HG02884 (cell line): ENCODE results near the gene SYNM.
A peak's percentile ranks its signal among the peaks of the same experiment; 100 is the strongest.
"Not testable (repeated sequence)": the region's sequence is repeated elsewhere in the genome, so short reads cannot be mapped to it uniquely, and the experiment has no call there.

Experiments used
- ATAC-seq: cut with Tn5 transposase; IDR thresholded peaks from one replicate; pipeline ENCODE4 v1.9.1; 2021; ENCODE audit warnings: mild to moderate bottlenecking, moderate library complexity; ENCODE audit not compliant: unreplicated experiment

SYNM gene, protein sequence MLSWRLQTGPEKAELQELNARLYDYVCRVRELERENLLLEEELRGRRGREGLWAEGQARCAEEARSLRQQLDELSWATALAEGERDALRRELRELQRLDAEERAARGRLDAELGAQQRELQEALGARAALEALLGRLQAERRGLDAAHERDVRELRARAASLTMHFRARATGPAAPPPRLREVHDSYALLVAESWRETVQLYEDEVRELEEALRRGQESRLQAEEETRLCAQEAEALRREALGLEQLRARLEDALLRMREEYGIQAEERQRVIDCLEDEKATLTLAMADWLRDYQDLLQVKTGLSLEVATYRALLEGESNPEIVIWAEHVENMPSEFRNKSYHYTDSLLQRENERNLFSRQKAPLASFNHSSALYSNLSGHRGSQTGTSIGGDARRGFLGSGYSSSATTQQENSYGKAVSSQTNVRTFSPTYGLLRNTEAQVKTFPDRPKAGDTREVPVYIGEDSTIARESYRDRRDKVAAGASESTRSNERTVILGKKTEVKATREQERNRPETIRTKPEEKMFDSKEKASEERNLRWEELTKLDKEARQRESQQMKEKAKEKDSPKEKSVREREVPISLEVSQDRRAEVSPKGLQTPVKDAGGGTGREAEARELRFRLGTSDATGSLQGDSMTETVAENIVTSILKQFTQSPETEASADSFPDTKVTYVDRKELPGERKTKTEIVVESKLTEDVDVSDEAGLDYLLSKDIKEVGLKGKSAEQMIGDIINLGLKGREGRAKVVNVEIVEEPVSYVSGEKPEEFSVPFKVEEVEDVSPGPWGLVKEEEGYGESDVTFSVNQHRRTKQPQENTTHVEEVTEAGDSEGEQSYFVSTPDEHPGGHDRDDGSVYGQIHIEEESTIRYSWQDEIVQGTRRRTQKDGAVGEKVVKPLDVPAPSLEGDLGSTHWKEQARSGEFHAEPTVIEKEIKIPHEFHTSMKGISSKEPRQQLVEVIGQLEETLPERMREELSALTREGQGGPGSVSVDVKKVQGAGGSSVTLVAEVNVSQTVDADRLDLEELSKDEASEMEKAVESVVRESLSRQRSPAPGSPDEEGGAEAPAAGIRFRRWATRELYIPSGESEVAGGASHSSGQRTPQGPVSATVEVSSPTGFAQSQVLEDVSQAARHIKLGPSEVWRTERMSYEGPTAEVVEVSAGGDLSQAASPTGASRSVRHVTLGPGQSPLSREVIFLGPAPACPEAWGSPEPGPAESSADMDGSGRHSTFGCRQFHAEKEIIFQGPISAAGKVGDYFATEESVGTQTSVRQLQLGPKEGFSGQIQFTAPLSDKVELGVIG (N-terminal part only)

DNA sequence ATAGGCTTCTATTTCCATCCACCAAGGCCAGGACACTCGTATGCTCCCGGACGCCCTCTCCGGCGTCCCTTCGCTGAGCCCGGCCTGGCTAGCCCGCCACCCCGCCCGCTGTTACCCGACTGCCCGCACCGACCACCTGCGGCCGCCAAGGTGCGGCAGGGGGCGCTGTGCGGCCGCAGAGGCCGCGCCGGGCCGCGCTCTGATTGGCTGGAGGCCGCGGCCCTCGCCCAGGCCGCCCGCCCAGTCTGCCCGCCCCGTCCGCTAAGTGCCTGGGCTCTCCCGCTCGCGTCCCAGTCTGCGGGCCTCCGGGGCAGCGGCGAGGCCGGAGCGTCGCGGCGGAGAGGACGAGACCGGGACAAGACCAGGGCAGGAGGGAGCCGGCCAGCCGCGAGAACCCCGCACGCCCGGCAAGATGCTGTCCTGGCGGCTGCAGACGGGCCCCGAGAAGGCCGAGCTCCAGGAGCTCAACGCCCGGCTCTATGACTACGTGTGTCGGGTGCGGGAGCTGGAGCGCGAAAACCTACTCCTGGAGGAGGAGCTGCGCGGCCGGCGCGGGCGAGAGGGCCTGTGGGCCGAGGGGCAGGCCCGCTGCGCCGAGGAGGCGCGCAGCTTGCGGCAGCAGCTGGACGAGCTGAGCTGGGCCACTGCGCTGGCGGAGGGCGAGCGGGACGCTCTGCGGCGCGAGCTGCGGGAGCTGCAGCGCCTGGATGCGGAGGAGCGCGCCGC lies at the start of gene SYNM:
Gene SYNM (plus strand): TSS at position 293 of the 726 bp plus-strand sequence. CDS start 120 bp downstream, at position 413.
- ATAC-seq = peak; percentile 55

DNA sequence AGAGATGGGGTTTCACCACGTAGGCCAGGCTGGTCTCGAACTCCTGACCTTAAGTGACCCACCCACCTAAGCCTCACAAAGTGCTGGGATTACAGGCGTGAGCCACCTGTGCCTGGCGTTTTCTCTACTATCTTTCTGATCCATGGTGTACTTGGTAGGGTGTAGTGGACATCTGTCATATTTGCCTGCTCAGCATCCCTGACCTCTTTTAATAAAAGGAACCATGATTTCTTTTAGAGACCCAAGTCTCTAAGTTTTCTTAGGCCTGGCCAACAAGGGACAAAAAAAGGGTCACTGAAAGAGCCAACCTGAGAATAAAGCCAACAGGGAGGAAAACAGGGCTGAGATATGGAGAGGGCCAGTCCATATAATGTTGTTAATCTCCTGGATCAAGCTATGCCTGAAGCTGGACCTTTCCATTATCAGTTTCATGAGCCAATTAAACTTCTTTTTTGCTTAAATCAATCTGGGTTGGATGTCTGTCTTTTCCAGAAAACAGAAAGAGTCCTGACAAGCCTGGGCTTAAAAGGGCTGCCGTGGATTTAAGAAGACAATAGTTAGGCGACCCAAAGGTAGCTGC lies 49.2 kb upstream of the SYNM start:
- ATAC-seq = no peak

DNA sequence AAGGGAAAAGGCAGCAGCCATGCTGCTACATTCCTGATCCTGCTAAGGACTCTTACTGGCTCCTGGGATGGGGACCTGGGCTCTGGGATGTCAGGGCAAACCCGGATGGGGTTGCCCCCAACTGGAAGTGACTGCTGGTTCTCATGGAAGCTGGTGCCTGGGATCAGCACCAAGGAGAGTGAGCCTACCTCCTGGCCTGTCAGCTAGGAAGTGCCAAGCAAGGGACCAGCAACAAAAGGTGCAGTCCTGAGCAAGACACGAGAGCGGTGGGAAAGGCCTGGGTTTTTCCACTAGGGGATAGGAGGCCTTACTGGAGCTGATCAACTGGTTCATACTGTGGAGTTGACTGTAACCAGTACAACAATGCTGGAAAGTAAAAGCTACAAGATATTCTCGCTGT lies 47.9 kb upstream of the SYNM start:
- ATAC-seq = no peak

DNA sequence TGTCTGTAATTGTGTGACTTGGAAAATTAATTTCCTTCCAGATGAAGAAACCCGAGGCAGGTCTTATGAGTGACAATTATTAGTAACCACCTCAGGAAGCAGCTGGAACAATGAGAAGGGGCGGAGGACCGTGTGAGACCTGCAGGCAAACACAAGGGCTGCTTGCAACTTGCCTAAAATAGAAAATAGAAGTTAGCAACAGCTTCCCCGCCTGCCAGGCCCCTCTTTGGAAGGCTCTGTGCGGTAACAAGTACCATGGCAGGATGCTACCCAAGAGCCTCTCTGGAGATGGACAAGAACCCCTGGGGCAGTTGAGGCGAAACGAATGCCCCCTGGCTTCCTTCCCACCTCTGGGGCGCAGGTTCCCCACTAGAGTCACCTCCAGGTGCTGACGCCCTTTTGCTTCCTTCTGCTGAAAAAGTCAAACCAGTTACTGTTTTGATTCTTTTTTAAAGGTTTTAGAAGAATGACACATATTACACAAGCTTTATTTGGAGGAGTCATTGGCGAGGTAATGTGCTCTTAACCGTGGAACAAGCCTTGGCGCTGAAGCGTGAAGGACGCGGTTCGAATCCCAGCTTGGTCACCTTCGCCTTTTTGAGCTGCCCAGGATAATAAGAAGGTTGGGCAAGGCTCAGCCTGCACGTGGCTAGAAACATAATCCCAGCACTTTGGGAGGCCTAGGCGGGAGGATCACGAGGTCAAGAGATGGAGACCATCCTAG lies 47.0 kb upstream of the SYNM start:
- no peak for ATAC-seq

DNA sequence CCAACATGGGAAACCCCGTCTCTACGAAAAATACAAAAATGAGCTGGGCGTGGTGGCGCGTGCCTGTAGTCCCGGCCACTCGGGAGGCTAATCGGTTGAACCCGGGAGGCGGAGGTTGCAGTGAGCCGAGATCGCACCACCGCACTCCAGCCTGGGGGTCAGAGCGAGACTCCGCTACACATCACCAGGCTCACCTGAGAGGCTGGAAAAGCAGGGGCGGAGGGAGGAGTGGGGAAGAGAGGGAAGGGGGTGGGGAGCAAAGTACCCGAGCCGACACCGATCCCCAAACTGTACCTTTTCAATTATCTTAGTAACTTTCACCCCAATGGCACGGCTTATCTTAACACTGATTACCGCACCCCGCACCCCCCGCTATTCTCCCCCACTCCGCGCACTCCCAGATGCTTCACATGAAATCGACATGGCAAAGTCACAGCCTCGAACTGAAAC lies 46.4 kb upstream of the SYNM start:
- ATAC-seq = no peak

DNA sequence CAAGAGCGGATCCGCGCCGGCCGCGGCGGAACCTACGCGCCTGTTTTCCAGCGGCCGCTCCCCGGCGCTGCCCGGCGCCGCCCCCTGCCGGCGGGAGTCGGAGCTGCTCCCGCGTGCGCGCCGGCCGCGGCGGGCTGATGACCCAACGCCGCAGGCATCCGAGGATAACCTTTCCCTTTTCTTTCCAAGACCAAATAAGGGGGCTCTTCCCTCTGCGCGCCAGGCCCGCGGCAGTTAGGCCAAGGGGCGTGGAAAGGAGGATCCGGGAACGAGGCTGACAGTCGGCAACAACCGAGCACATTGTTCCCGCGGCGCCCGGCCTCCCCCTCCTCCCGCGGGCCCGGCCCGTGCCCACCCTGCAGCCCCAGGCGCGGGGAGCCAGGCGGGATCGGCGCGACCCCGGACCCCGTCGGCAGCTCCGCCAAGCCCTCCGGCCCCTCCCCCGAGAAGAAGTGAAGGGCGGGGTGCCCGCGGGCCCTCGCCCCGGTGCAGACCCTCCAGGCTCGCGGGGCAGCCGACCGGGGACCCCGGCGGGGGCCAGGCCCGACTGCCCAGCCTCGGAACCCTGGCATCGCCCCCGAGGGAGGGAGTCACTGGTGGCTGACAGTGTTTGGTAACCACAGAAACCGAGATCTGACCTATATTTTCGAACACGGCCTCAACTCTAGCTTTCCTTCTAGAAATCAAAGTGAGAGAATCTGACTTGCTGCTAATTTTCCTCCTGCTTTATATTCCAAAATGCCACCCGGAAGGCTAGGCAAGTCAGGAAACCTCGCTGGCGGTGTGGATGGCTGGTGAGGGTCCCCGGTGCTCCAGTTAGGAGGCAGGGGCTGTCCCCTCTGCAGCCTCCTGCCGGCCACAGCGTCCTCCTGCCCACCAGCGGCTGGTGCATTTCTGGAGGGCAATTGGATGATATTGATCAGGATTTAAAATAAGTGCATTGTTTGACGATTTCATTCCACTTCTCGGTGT lies 45.6 kb upstream of the SYNM start:
- ATAC-seq = peak; percentile 74

DNA sequence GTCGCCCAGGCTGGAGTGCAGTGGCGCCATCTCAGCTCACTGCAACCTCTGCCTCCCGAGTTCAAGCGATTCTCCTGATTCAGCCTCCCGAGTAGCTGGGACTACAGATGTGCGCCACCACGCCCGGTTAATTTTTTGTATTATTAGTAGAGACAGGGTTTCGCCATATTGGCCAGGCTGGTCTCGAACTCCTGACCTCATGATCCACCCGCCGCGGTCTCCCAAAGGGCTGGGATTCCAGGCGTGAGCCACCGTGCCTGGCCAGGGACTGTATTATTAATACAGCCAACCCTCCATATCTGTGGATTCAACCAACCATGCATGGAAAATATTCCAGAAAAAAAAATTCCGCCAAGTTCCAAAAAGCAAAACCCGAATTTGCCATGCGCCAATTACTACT lies 44.7 kb upstream of the SYNM start:
- ATAC-seq = not testable (repeated sequence)

DNA sequence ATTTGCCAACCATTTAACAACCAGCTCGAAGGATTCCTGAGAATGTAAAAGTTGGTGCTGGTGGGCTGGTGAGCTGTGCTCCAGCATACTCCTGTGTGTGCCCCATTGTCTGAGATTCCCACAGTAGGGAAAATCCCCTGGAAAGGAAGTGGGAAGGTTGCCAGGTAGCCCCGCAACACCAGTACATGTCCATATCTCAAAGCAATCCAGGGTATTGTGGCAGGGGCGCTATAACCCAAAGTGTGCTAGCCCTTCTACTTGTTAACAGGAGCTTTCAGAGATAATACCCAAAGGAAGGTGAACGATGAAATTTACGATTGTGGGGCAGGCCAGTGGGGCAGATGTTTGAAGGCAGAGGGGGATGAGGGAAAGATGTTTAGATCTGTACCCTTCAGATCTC lies 42.7 kb upstream of the SYNM start:
- no peak for ATAC-seq

DNA sequence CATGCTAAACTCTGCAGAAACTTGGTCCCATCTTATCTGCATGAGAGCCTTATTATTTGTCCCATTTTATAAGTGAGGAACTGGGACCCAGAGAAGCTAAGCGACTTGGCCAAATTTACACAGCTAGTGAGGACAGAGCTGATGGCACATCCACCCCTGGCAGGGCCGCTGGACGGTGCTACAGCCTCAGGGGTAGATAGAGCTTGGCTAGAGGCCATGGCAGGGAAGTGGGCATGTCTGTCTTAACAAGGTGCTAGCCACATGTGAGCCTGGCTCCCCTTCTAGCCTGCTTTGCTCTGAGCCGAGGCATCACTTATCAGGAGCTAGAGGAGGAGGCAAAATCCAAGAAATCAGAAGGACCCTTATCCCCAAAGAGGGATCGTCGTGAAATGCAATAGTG lies 36.7 kb upstream of the SYNM start:
- ATAC-seq = no peak

DNA sequence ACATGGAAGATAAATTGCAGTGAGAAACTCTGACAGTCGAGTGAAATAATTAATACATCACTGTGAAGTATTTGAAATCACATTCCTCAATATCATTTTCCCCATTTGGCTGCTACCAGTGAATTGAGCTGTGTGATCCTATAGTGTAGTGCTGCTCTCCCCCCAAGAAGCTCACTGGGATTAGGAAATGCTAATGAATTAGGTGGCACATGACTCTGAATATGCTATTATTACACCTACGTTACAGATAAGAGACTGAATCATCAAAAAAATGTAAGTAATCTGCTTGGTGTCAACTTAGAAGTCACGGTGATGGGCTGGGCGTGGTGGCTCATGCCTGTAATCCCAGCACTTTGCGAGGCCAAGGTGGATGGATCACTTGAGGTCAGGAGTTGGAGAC lies 34.7 kb upstream of the SYNM start:
- ATAC-seq = no peak

DNA sequence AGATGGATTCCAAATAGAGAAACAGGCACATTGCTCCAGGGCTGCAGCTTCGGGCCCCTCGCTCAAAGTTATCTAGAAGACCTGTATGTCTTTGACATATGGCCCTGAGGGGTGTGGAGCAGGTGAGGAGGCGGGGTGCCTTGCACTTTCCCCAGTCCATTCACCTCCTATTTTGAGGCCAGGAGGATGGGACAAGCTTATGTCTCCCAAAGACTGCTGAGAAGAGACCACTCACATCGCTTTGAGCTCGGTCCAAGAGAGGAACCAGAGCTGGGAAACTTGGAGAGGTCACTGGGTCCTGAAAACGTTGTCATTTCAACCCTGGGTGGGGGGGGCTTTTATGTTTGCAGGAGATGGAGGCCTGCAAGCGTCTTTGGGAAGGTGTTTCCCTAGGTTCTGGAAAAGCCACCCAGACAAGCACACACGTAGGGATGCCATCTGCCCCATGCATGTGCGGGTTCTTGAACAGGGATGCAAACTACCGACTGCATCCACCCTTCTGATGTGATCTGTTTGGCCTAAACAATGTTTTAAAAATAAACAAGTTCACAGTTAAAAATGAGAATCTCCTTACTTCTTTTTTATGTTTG lies 33.7 kb upstream of the SYNM start:
- no peak for ATAC-seq

DNA sequence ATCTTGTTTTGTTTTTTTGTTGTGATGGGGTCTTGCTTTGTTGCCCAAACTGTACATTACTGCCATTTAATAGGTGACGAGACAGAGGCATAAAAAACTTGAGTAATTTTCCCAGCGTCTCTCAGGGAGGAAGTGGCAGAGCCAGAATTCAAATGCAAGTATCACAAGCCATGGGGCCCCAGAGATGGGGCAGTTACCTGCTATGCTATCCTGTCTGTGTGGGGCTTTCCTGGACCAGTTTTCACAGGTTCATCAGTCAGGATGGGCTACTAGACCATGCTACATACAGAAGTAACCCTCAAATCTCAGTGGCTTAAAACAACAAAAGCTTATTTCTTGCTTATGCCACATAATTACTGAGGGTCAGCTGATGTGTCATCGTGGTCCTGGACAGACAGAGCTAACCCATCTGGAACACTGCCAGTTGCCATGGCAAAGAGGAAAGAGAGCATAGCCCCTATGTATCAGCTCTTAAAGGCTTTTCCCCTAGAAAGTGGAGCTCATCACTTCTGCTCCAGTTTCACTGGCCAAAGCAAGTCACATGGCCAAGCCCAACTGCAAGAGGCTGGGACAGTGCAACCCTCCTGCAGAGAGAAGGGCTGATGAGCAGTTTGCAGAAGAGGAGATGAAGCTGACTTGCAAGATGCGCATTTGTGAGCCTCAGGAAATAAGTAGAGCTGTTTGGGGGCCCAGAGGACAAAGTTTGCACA lies 31.7 kb upstream of the SYNM start:
- no peak for ATAC-seq

DNA sequence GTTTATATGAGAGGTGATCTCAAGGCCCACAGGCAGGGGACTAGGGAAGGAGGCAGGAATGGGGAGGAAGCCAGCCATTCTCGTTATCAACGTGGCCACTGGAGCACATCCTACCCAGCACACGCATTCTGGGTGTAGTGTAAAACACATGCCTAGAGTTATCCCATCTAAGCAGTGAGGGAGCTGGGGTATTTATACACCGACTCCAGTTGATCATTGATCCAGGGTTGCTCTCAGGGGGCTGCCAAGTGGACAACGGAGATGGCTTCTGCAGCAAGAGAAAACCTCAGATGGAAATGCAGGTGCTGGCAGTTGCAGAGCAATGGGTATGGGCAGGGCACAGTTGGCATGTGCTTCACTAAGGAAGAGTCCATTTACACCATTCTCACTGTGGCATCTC lies 30.4 kb upstream of the SYNM start:
- no peak for ATAC-seq

DNA sequence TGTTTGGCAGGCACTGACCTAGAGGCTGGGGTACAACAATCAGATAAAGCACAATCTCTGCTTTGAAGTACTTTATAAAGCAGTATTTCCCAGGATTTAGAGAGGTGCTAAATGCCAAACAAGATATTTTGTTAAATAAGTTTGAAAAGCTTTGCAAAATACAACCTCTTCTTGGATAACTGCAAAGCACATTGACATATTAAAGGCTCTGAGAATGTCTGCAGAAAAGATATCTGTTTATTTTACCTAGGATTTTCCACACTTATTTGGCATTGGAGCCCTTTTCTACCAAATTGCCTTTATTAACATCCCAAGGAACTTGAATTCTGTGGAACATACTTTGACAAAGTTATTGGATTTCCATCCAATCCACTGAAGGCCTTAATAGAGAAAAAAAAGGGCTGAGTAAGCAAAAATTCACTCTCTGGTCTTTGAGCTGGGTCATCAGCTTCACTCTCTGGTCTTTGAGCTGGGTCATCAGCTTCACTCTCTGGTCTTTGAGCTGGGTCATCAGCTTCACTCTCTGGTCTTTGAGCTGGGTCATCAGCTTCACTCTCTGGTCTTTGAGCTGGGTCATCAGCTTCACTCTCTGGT lies 29.7 kb upstream of the SYNM start:
- not testable (repeated sequence) for ATAC-seq

DNA sequence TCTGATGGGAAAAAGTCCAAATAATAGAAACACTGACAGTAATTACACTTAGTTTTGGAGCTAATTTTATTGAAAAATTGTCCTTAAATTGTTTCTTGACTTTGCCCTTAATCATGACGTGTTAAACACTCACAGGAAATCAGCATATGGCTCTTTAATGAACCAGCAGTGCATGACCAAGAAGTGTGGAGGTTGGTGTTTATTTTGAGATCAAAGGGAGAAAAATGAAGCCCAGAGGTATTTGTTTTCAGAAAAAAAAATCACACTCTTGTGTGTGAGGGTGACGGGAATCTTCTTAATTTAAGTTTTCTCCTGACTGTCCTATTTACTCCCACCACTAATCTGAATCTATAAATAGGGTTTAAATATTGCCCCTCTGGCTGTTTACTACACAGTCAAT lies 28.8 kb upstream of the SYNM start:
- ATAC-seq = no peak

DNA sequence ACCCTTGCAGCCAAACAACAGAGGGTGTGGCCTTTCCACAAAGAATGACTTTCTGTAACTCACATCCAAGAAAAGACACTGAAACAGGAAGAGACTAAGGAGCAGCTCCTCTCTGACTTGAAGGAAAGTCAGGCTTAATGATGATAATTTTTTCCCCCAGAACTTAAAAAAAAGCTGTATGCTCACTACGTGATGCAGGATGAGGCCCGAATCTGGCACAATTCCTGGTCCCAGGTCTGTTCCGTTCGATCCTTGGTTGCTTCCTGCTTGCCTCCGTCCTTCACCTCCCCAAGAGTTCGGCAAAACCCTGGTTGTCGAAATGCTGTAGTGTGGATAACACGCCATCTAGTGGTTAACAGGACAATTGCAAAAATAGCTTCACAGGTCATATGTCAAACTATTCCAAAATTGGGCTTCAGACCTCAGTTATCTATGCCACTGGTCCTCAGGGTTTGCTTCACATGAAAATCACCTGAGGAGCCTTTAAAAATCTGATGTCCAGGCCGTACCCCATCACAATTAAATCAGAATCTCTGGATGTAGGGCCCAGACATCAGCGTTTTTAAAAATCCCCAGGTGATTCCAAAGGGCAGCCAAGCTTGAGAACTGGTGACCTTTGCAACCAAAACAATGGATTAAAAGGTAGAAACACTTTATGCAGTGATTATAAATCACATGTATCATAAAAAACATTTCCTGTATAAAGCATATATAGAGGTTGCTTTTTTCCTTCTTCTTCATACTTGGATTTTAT lies 28.1 kb upstream of the SYNM start:
- peak; percentile 80 for ATAC-seq
